ENCODE results near the gene GABARAP. TPM values are rescaled to one million over a fixed set of nuclear protein-coding genes. Genes with fewer than 3 reads are reported as not detected.
A peak's percentile ranks its signal among the peaks of the same experiment; 100 is the strongest.

GABARAP gene
- total and polyA plus RNA-seq, 2 of the 13 experiments (the other 11 are each of a cell fraction or from before 2014, with no cell fraction given): 161 to 310 TPM

DNA sequence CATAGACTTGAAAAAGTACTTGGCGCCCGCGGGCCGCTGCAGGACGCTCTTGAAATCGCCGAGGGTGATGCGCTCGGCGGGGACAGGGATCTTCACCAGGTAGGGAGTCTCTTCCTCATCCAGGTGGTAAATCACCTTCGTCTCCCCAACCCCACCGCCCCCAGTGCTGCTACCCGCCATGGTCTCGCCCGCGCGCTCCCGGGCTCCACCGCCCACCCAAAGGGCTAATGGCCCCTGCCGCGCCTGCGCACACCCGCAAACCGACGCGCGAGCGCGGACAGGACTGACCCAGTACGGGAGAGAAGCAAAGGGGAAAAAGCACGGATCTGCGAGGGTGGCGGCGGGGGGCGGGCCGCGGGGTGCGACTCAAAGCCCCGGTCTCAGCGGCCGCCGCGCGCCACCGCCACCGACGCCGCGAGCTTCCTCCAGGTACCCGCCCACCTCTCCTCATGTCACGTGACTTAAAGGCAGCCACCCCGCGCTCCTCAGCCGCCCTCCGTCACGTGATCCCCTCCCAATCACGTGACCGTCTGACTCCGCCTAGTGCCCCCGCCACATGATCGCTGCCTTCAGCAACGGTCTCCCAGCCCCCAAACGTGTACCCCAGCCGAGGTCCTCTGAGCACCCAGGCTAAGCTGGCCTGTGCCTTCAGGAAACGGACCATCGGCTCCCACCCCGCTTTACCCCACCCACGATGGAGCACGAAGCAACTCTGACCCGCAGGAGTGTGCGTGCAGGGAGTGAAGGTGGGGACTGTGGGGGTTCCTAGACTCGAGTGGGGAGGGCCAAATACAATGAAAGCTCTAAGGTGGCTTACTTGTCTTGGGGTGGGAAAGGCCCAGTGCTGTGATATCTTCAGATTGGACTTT lies 7.9 kb downstream of the GABARAP start, which contains the start of gene DVL2 (continued):
- TF ChIP-seq BCL3 (CRISPR knock-in tag; IDR thresholded peaks at IDR 0.05) (peak; percentile 72), ZBTB21 (CRISPR knock-in tag; IDR thresholded peaks at IDR 0.05) (no peak), KDM6A (CRISPR knock-in tag; IDR thresholded peaks at IDR 0.05; ENCODE audit: low read depth) (no peak), HNRNPLL (IDR thresholded peaks at IDR 0.05; ENCODE audit: low read depth, low read length, poor library complexity, severe bottlenecking) (peak; percentile 86), PHF8 (CRISPR knock-in tag; IDR thresholded peaks at IDR 0.05) (peak; percentile 87), CHD2 (IDR thresholded peaks at IDR 0.05; ENCODE audit: low read depth, low read length) (no peak), ZBTB7B (CRISPR knock-in tag; IDR thresholded peaks at IDR 0.05) (peak; percentile 70), CERS6 (CRISPR knock-in tag; IDR thresholded peaks at IDR 0.05) (no peak), MEF2D (CRISPR knock-in tag; IDR thresholded peaks at IDR 0.05) (no peak; the same call in 1 of the 2 replicates), SP1 (IDR thresholded peaks at IDR 0.05) (no peak), SP1 (CRISPR knock-in tag; IDR thresholded peaks at IDR 0.05) (peak; percentile 93), THRA (CRISPR knock-in tag; IDR thresholded peaks at IDR 0.05; ENCODE audit: borderline replicate concordance) (peak; percentile 47; the same call in 1 of the 2 replicates), ZNF646 (CRISPR knock-in tag; IDR thresholded peaks at IDR 0.05) (no peak), SALL1 (CRISPR knock-in tag; IDR thresholded peaks at IDR 0.05) (peak; percentile 67; the same call in 1 of the 2 replicates), KAT7 (CRISPR knock-in tag; IDR thresholded peaks at IDR 0.05; ENCODE audit: borderline replicate concordance) (peak; percentile 79; the same call in 1 of the 2 replicates), KDM1A (CRISPR knock-in tag; IDR thresholded peaks at IDR 0.05) (no peak), ZNF557 (CRISPR knock-in tag; IDR thresholded peaks at IDR 0.05) (0 out of 2 replicates have a peak, but pooled peaks have one; percentile 92), ZNF605 (CRISPR knock-in tag; IDR thresholded peaks at IDR 0.05) (0 out of 2 replicates have a peak, but pooled peaks have one; percentile 46)
